ENCODE measurements around the gene CNTNAP5.

The CNTNAP5 gene

DNA sequence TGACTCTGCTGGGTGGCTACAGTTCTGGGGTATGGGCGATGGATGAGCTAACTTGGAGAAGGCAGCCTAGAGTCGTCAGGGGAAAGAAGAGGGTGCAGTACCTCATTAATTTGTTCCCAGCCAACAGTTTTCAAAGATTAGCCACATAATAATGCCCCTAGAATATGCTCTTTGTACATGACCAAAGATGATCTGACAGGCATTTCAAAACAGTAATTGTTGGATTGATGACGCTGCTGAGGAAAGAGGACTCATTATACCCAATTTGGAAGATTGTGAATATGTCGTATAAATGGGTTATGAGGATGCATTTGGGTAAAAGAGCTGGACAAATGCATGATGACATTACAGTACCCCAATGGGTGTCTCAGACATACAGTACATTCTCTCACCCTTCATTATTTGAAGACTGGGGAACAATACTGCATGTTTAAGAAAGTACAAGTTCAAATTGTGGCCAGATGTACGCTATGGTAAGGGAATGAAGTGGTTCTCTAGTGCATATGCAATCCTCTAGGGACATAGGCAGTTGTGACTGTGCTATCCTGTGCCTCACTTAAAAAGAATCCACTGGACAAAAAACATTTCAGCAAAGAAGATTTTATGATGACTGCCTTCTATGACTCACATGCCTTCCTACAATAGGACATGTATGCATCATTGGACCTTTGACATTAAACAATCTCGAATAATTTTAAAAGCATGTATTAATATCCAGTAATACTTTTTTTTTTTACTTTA is 233.2 kb downstream of the CNTNAP5 start:
- DNase-seq (ENCODE audit: low read depth in 2 of 3, low spot score in 2 of 3) = no peak

DNA sequence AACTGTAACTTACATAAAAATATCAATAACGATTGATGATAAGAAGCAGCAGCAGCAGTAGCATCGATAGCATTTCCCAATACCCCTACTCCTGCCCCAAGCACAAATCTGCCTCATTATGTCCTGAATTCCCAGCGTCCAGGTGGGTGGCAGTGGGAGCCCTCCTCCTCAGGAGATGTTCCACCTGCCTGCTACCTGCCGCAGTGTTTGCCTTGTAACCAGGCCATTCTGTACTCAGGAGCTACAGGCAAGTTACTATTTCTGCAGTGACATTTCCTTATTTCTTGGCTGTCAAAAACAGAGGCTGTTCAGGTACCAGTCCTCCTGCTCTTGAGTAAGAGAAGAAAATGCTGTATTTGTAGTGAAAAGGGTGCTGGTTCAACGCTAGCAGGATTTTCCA is 236.4 kb downstream of the CNTNAP5 start:
- no peak for DNase-seq (ENCODE audit: low read depth in 2 of 3, low spot score in 2 of 3)

DNA sequence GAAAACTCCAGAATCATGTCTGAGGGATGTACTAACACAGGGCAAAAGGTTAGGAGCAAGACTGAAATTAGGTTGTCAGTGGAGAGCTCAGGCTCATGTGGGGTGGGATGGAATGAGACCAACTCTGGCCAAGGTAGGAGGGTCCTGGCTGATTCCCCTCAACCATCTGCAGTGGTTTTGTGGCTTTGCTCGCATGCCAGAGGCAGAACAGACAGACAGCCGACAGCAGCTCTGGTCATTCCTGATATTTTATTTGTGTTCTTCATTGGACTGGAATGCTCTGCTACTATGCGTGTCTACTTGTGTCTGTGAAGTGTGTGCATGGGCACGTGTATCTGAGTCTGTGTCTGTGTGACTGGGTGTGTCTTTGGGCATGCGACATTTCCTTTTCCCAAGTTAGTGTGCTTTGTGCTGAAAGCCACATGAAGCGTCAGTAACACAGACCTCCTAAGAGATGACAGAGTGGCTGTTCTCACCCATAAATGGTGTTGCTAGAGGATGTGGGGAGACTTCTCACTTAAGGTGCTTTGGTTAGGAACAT is 239.5 kb downstream of the CNTNAP5 start:
- no peak for DNase-seq (ENCODE audit: low read depth in 2 of 3, low spot score in 2 of 3)

DNA sequence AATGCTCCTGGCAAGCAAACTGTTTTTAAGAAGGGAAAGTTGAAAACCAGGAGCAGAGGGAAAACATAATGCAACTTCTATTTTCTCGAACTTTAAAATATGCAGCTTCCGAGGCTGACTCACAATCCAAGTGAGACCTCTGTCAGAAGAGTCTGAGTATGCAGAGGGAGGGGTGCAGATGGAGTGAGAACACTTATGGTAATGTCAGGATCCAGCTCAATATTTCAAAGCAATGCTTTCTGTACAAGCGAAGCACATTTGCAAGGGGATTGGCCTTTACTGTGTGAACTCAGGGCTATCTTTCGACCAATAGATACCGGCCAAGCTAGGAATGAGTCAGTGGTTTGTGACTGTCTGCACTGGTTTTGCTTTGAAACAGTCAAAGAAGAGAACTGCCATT is 242.7 kb downstream of the CNTNAP5 start:
- DNase-seq (ENCODE audit: low read depth in 2 of 3, low spot score in 2 of 3) = no peak

DNA sequence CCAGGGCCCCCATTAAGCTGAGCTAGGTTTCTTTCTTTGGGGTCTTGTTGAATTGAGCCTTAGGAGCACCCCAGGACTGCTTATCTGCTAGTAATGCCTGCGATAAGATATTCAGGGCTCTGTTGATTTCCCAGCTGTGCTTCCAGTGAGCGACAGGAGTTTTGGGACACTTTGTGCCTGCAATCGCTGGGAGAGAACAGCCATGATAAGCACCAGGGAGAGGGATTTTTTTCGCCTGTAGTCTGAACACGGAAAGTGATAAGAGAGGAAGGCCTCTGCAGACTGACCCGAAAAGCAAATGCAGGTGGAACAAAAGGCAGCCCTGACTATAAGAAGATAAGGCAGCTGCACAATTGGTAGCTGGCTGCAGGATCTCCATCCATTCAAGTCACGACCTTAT is 244.3 kb downstream of the CNTNAP5 start:
- DNase-seq (ENCODE audit: low read depth in 2 of 3, low spot score in 2 of 3) = no peak

DNA sequence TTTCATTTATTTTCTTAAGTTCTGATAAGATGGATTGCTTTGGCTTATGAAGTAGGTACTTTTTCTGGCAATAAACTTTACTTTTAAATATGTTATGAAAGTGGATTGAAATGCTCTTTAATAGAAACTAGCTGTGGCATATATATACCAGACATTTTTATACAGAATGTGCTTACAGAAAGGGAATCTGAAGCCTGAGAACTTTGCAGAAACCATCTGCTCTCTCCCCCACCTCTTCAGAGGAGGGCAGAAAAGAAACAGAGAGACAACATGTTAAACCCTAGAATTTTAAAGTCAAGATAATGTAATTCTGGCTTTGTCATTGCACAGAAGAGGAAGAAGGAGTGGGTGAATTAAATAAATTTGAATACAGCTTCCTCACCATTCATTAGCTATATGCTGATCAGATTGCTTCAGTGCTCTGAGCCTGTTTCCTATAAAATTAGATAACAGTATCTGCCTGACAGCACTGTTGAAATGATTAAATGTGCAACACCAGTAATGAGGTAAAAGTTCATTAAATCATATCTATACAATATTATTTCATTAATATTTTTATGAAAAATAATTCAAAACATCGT is 247.3 kb downstream of the CNTNAP5 start:
- no peak for DNase-seq (ENCODE audit: low read depth in 2 of 3, low spot score in 2 of 3)

DNA sequence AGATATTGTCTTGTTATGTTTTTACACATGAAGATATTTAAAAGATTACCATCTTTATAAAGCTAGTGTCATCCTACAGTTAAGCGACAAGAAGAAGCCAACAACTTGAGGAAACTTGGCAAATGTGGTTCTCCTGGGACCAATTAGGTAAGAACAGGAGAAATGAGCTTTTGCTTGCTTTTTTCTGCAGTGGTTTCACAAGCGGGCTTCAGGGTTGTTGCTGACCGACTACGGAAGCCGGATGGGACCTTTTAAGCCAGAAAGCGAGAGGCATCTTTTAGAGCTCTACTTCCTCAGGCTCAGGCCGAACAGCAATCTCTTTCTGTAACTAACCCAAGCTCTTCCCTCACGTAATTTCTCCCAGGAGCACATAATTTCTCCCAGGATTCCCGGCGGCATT is 256.5 kb downstream of the CNTNAP5 start:
- no peak for DNase-seq (ENCODE audit: low read depth in 2 of 3, low spot score in 2 of 3)

DNA sequence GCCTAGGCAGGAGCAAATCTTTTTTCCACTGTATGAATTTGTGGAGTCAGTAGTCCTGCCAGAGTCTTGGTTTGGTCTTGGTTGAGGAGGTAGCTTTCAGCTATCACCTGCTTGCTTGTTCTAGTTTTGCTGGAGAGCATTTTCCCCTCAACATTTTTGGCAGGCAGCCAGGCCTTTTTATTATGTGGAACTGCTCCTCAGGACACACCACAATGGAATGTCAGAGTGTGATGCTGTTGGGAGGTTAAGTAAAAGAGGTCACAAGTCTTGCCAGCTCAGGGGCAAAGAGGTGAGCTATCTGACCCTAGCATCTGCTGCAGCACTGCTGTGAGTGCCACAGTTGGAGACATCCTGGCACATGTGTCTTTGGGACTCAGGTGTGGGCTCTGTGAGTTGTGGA is 258.0 kb downstream of the CNTNAP5 start:
- no peak for DNase-seq (ENCODE audit: low read depth in 2 of 3, low spot score in 2 of 3)

DNA sequence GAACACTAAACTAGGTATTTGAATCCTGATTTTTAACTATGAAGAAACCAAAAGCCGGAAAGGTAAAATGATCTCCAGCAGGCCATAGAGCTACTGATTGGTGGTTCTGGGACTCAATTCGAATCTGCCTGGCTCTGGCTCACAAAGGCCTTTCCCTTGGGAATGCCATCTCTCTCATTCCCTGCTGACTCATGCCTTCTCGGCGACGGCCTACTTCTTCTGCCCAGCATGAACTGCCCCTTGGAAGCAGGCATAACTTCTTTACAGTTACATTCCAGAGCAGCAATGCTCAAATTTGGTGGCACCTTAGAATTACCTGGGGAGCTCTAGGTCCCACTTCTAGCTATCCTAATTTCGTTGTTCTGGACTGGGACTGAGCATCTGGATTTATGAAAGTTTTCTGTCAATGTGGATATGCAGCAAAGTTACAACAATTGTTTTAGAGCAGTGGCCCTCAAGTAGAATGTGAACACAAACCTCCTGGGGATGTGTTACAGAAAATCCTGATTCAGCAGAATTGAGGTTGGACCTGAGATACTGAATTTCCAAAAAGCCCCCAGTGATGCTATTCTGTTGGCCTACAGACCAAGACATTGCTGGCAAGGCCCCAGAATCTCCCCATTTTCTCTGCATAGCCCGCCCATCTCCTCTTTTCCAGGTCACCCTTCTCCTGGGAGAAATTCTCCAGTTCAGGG is 261.1 kb downstream of the CNTNAP5 start:
- no peak for DNase-seq (ENCODE audit: low read depth in 2 of 3, low spot score in 2 of 3)

DNA sequence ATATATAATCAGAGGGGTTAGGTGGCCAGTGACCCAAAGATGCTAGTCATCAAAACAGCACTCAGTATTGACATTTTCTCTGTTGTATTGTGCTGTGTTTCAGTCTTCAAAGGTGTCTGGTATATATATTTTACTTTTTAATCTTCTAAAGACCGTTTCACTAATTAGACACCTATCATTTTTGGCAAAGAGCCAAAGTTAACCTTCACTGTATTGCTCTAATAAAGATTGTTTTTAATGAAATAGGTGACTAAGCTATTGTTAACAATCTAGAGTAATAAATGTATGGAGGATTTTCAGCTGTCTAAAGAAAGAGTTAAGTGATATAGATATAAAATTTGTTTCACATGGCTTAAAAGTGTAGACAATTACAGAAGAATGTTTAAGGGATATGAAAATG is 264.0 kb downstream of the CNTNAP5 start:
- no peak for DNase-seq (ENCODE audit: low read depth in 2 of 3, low spot score in 2 of 3)

DNA sequence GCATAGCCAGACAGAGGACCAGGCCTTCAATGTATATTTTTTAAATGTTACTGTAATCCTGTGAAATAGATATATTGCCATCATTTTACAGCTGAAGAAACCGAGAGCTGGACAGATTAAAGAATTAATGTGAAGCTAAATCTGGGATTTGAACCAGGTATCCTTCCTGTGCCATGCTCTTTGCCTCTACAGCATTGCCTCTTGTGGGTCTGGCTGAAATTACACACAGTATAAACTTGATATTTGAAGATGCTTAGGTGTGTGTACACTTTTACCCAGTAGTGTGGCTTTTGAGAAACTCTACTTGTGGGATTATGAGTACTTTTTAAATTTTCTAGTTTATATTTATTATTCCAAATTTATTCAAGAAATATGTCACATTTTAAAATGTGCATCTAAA is 264.5 kb downstream of the CNTNAP5 start:
- no peak for DNase-seq (ENCODE audit: low read depth in 2 of 3, low spot score in 2 of 3)

DNA sequence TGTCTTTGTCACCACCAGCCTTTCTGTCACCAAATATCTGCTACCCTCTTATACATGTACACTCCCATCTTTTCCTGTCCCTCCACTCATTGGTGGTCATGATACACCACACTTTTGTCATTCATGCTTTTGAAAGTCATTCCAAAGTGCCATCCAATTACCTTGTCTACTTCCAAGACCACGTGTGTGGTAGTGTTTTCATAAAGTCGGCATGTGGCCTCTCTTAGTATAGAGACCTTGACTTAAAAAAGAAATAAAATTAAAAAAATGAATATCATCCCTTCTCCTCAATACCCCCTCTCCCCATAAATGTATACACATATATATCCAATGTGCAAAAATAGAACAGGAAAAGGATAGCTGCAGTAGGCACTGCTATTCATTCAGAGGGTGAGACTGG is 271.4 kb downstream of the CNTNAP5 start:
- DNase-seq (ENCODE audit: low read depth in 2 of 3, low spot score in 2 of 3) = no peak

DNA sequence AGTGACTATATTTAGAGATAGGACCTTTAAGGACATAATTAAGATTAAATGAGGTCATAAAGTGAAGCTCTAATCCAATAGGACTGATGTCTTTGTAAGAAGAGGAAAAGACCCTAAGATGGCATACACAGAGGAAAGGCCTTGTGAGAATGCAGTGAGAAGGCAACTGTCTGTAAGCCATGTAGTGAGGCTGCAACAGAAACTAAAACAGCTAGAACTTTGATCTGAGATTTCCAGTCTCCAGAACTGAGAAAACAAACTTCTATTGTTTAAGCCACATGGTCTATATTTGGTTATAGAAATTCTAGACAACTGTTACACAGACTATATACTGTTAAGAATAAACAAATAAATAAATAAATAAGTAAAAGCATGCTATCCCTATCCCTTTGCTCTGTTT is 276.8 kb downstream of the CNTNAP5 start:
- no peak for DNase-seq (ENCODE audit: low read depth in 2 of 3, low spot score in 2 of 3)

DNA sequence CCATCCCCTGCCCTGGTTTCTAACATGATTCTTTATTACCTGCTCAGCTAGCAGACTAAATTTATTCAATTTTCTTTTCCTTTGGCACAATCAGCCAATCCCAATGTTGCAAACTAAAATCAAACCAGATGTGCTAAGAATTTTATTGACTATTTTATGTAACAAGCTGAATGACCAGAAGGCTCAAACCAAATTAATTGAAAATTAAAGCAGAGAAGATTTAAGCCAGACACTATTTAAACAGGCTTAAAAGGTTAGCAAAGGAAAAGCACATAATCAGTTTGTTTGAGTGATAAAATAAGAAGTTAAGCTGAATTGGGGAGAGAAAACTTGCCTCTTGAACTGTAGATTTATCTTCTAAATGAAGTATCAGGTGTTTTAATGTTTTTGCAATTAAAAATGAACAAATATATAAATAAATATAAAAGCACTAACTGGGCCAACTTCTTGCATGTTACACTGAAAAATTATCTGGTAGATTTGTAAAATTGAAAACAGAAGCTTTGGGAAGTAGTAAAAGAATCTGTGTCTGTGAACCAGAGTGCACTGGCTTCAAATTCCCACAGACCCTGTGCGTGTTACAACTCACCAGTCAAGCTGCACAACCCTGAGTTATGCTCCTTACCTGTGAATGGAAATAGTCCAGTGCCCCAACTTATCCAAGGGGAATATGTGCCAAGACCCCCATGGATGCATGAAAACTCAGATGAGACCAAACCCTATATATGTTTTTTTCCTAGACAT is 283.4 kb downstream of the CNTNAP5 start:
- DNase-seq (ENCODE audit: low read depth in 2 of 3, low spot score in 2 of 3) = no peak

DNA sequence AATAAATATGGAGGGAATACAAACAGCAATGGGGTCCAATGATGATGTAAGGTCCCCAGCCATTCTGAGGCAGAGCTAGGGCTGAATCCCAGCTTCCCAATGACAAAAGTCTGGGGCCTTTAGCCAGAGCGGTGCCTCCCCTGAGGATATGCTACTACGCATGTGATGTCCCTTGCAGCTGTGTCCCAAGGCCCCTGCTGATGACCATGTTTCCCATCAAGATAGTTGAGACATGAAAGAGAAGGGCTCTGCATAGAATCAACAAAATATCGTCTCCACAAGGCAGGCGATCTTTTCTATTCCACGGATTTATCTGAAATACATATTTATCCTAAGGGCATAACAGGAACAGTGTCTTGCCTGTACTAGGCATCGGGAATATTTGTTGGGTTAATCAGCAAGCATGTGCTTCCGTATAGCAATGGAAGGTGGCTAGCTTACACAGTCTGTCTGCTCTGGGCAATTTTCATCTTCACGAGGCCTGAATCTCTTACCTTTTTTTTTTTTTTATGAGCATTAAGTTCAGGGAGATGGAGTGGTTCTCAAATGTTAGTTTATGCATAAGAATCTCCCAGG is 284.6 kb downstream of the CNTNAP5 start:
- DNase-seq (ENCODE audit: low read depth in 2 of 3, low spot score in 2 of 3) = no peak

DNA sequence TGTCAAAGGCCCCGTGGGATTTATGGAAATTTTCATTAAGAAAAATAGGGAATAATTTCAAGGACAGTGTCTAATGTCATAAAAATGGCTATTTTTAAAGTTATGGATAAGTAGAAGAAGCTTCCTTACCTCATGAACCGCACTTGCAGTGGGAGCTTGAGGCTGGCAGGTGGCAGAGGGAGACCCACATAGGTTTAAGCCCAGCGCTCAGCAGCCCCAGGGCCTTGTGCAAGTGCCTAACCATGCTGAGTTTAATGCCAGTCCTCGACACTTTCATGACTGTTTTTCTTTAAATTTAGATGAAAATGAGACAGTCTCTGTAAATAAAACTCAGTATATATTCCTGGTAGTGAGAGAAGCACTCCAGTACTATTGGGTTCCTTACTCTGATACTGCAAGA is 285.6 kb downstream of the CNTNAP5 start:
- DNase-seq (ENCODE audit: low read depth in 2 of 3, low spot score in 2 of 3) = no peak

DNA sequence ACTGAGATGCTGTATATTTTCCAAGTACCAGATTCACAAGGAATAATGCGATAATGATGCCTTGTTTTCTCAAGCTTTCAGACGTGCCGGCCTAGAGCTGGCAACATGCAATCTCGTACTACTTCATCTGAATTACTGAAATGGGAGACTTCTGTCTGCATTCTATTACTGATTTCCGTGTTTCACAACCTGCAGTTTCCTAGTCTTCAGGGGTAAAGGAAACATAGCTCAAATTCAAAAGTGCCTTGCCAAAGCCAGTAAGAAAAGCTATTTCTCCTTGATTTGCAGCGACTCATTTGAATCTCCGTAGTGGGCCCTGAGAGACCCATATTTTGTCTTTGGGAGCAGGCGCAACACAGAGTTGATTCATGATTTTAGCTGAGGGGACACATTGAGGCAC is 289.0 kb downstream of the CNTNAP5 start:
- DNase-seq (ENCODE audit: low read depth in 2 of 3, low spot score in 2 of 3) = no peak

DNA sequence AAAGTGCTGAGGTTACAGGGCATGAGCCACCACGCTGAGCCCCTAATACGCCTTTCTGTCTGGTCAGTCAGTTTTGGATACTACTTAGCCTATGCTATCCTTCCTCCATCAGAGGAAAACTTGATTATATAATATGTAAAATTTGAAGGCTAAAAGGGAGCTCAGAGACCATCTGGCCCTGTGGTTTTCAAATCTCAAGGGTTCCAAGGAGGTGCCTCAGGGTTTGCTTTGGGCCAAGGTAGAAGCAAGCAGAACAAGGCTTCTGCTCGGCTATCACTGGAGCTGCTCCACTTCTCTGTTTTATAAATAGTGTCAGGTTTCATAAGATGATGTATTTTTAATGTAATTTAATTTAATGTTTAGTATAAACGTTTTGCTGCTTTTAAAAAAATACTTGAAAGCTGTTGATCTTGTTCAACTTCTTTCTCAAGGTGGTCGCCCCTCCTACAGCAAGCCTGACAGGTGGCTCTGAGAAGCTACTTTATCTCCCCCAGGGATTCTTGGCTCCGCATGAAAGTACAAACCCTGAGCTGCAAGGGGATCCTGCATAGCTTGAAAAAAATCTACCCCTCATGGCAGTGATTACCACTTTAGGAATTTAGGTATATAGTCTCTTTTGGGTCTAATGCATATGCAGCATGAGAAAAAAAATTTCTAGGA is 290.3 kb downstream of the CNTNAP5 start:
- no peak for DNase-seq (ENCODE audit: low read depth in 2 of 3, low spot score in 2 of 3)

DNA sequence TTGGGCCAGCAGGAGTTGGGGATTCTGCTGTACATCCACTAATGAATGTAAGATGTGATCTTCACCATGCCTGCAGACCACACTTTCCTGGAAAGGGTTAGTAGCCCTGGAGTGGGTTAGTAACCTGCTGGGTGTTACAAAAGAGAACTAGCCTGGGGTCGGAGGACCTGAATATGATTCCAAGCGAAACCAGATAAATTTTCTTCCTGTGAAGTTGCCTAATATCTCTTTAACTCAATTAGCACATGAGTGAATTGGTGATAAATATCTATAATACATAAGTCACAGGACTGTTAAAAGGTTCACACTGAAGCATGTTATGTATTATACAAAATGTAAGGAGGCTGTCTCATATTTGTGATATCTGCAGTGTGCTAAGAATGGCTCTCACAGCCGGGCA is 291.0 kb downstream of the CNTNAP5 start:
- no peak for DNase-seq (ENCODE audit: low read depth in 2 of 3, low spot score in 2 of 3)

DNA sequence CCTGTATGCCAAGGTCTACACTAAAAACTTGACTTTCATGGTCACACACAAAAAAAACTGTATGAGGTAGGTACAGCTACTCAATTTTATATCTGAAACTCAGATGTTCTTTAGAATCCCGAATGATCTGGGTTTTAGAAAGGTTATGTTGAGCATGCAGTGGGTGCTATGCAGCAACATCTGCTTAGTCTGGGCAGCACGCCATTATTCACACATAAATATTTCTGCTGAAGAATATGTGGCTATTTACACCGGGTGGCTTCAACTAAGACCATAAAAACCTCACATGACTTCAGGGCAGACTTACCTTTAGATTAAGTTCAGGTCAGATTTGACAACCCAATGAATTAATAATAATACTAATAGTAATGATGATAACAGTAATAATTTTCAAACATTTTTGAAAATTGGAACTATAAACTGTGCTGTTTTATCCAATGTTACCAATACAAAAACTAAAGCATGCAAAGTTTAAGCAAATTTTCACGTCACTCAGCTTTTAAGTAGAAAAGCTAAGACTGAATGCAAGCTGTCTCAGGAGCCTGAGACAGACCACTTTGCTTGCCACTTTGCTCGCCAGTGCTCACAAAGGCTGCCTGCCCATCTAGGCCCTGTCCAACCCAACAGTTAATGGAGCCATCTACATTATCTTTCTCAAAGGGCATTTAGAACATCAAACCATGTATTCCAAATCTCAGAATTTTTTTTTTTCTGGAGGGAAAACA is 292.0 kb downstream of the CNTNAP5 start:
- no peak for DNase-seq (ENCODE audit: low read depth in 2 of 3, low spot score in 2 of 3)
